GM18519 (cell line): ENCODE measurements around the gene TMEM129.
"Not testable (repeated sequence)": the region's sequence is repeated elsewhere in the genome, so short reads cannot be mapped to it uniquely, and the experiment has no call there.

Experiments used
- ATAC-seq: cut with Tn5 transposase; IDR thresholded peaks from one replicate; pipeline ENCODE4 v1.9.1; 2021; ENCODE audit warnings: mild to moderate bottlenecking, moderate library complexity; ENCODE audit not compliant: unreplicated experiment, low FRiP score

Gene TMEM129

GRCh38 chr4:1674682-1675081, 46.4 kb downstream of the TMEM129 start:
- ATAC-seq: no peak

- no peak for ATAC-seq
Observed at GRCh38 chr4:1673671-1674070, 47.5 kb downstream of the TMEM129 start.

GRCh38 chr4:1671011-1671410, 50.1 kb downstream of the TMEM129 start:
- not testable (repeated sequence) for ATAC-seq

DNA sequence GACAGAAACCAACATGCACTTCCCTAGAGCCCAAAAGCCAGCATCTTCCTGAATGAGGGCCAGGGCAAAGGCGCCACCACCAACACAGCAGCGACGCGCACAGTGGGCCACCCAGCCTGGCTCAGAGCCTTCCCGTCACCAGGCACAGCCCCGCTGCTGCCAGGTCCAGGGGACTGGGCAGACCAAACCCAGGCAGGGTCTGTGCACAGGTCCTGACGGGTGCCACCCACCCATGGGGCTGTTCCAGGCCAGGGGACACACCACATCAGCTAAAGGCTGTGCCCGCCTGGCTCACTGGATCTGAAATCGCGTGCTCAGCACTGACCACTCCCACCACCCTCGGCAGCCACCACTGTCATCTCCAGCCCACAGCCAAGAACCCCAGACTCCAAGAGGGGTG, 50.8 kb downstream of the TMEM129 start:
- no peak for ATAC-seq

DNA sequence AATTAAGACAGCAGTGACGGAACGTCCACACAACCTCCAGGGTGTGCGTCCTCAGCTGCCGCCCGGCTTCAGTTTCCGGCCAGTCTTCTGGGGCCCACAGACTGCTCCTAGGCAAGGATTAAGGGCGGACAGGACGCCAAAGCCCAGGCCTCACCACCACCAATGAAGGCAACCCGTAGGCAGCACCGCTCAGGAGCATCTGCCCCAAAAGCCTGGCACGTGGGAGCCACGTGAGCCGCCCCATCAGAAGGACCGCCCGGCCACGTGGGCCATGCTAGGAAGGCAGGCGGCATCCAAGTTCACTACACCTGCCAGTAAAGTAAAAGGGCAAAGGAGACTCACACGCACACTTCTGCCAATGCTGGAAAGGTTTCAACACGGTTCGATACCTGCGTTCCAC, 51.3 kb downstream of the TMEM129 start:
- ATAC-seq: no peak

GRCh38 chr4:1669270-1669669, 51.9 kb downstream of the TMEM129 start:
- no peak for ATAC-seq

- no peak for ATAC-seq
Observed at GRCh38 chr4:1668488-1668840, 52.7 kb downstream of the TMEM129 start.

GRCh38 chr4:1667273-1667672, 53.9 kb downstream of the TMEM129 start:
- no peak for ATAC-seq

DNA sequence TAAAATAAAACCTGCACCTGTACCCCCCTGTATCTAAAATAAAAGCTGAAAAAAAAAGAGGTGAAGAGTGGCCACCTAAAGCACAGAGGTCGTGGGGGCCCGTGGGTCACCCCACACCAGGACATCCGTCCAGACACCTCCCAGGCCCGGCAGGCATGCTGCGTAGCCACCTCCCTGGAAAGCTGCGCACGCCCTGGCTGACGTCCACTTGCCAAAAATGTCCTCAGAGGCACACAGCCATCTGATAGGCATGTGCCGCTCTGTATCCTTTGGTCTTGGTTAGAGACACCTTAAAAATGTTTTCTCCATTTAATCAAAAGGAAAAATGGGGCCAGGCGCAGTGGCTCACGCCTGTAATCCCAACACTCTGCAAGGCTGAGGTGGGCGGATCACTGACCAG, 54.7 kb downstream of the TMEM129 start:
- no peak for ATAC-seq
